Endodermal cell (in vitro differentiated cells): Measurements from ENCODE around the gene PTPRN2. TPM values are rescaled to one million over a fixed set of nuclear protein-coding genes. Genes with fewer than 3 reads are reported as not detected.

Experiments used
- DNase-seq: peaks from one replicate; pipeline ENCODE4 v3.0.0-alpha.2; 2017
- H3K27ac ChIP-seq: 2 replicates; pipeline ENCODE4 v1.5.1; 2013; ENCODE audit warnings: mild to moderate bottlenecking, low read depth, low read length, moderate library complexity
- H3K27me3 ChIP-seq: 2 replicates; pipeline ENCODE4 v1.6.1; 2013; ENCODE audit warnings: mild to moderate bottlenecking, low read length, moderate library complexity; ENCODE audit not compliant: insufficient read depth, control insufficient read depth, poor library complexity, severe bottlenecking
- H3K36me3 ChIP-seq: 2 replicates; pipeline ENCODE4 v1.7.0; 2013; ENCODE audit warnings: mild to moderate bottlenecking, low read length, moderate library complexity; ENCODE audit not compliant: control insufficient read depth, insufficient read depth
- H3K4me1 ChIP-seq: one replicate; pipeline ENCODE4 v1.7.0; 2013; ENCODE audit warnings: low read length; ENCODE audit not compliant: control insufficient read depth, insufficient read depth
- H3K4me3 ChIP-seq: 2 replicates; pipeline ENCODE4 v1.5.1; 2013; ENCODE audit warnings: mild to moderate bottlenecking, low read length, moderate library complexity
- H3K9ac ChIP-seq: 2 replicates; pipeline ENCODE4 v1.6.1; 2013; ENCODE audit warnings: mild to moderate bottlenecking, low read length, moderate library complexity; ENCODE audit not compliant: poor library complexity, severe bottlenecking; ENCODE audit errors: extremely low read depth
- H3K9me3 ChIP-seq: 2 replicates; pipeline ENCODE4 v1.6.1; 2013; ENCODE audit warnings: mild to moderate bottlenecking, low read length, moderate library complexity; ENCODE audit not compliant: control insufficient read depth
- H3K27ac Mint-ChIP-seq: 2 replicates; pipeline ENCODE4 v1.8.0; 2020; ENCODE audit warnings: mixed read lengths
- H3K27me3 Mint-ChIP-seq: 2 replicates; pipeline ENCODE4 v1.8.0; 2021; ENCODE audit warnings: mild to moderate bottlenecking, mixed read lengths; ENCODE audit not compliant: insufficient read depth
- H3K36me3 Mint-ChIP-seq: 2 replicates; pipeline ENCODE4 v1.8.0; 2020; ENCODE audit warnings: low read depth, mixed read lengths
- H3K4me1 Mint-ChIP-seq: 2 replicates; pipeline ENCODE4 v1.8.0; 2020; ENCODE audit warnings: mixed read lengths
- H3K4me3 Mint-ChIP-seq: 2 replicates; pipeline ENCODE4 v1.8.0; 2020; ENCODE audit warnings: mild to moderate bottlenecking, moderate library complexity, mixed read lengths
- H3K9me3 Mint-ChIP-seq: 2 replicates; pipeline ENCODE4 v1.8.0; 2020; ENCODE audit warnings: mild to moderate bottlenecking, mixed read lengths
- WGBS, 2 experiments: methylation state at CpG; one replicate each; pipeline versions ENCODE4 v1.1.5 to v1.1.7; 2013; ENCODE audit warnings: missing lambda C conversion rate in 2 of 2, mixed read lengths in 1 of 2; ENCODE audit not compliant: insufficient coverage in 1 of 2, insufficient read length in 1 of 2; 5-methylcytosine and 5-hydroxymethylcytosine counted together
- total RNA-seq, 2 donors: library from RNA; stranded (reverse); fragmentation: NEBNext Ultra II Directional in 1 of 2; extraction: Animal tissue kit (Norgen Biotek cat#: 25700) in 1 of 2; gene quantifications; 2 replicates in 1 of 2; 3 replicates in 1 of 2; pipeline ENCODE4 v1.2.1, GENCODE V29; 2021
- TF ChIP-seq, protein P1 (sequence below): fragments of 200-600 bp; sonication (generic); conservative IDR thresholded peaks from 2 replicates; pipeline ENCODE4 v1.5.0; 2021; ENCODE audit warnings: antibody characterized with exemption, mild to moderate bottlenecking

PTPRN2 gene
- total RNA-seq, 2 donors from 2014 or later = 0.69 to 1.2 TPM

DNA sequence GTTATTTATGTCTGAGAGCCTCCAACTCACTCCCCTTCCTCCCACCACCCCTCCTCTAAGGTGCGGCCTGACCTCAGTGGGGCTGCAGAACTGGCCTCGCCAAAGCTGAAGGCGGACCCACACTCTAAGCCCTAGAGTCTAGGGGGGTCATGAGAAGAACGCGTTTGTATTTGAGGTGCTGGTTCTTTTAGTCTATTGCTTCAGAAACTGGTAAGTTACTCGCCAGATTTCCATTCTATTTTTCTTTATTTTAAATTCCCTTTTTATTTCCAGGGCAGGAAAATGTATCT, 893.3 kb downstream of the PTPRN2 start:
- Histone ChIP-seq H3K9me3 (peaks cover 21% of the 10 kb centered on the region), H3K27ac (no peak overlapping the region), H3K4me1 (no peaks in the 10 kb centered on the region), H3K27me3 (no peaks in the 10 kb centered on the region), H3K36me3 (no peaks in the 10 kb centered on the region), H3K9ac (no peak overlapping the region), H3K4me3 (no peak overlapping the region)
- 75% methylated on average over 6 of the region's 6 CpGs; no CpG with 5 or more reads in 1 of the 2 experiments for WGBS, 2 experiments
- TF ChIP-seq, protein P1, sequence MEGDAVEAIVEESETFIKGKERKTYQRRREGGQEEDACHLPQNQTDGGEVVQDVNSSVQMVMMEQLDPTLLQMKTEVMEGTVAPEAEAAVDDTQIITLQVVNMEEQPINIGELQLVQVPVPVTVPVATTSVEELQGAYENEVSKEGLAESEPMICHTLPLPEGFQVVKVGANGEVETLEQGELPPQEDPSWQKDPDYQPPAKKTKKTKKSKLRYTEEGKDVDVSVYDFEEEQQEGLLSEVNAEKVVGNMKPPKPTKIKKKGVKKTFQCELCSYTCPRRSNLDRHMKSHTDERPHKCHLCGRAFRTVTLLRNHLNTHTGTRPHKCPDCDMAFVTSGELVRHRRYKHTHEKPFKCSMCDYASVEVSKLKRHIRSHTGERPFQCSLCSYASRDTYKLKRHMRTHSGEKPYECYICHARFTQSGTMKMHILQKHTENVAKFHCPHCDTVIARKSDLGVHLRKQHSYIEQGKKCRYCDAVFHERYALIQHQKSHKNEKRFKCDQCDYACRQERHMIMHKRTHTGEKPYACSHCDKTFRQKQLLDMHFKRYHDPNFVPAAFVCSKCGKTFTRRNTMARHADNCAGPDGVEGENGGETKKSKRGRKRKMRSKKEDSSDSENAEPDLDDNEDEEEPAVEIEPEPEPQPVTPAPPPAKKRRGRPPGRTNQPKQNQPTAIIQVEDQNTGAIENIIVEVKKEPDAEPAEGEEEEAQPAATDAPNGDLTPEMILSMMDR = no peak
- Mint-ChIP-seq H3K27ac (no peak overlapping the region), H3K36me3 (no peaks in the 10 kb centered on the region), H3K4me3 (no peak overlapping the region), H3K27me3 (peaks cover 59% of the 10 kb centered on the region), H3K9me3 (peaks cover 2% of the 10 kb centered on the region), H3K4me1 (peaks cover 6% of the 10 kb centered on the region)
- peak; percentile 39 for DNase-seq

DNA sequence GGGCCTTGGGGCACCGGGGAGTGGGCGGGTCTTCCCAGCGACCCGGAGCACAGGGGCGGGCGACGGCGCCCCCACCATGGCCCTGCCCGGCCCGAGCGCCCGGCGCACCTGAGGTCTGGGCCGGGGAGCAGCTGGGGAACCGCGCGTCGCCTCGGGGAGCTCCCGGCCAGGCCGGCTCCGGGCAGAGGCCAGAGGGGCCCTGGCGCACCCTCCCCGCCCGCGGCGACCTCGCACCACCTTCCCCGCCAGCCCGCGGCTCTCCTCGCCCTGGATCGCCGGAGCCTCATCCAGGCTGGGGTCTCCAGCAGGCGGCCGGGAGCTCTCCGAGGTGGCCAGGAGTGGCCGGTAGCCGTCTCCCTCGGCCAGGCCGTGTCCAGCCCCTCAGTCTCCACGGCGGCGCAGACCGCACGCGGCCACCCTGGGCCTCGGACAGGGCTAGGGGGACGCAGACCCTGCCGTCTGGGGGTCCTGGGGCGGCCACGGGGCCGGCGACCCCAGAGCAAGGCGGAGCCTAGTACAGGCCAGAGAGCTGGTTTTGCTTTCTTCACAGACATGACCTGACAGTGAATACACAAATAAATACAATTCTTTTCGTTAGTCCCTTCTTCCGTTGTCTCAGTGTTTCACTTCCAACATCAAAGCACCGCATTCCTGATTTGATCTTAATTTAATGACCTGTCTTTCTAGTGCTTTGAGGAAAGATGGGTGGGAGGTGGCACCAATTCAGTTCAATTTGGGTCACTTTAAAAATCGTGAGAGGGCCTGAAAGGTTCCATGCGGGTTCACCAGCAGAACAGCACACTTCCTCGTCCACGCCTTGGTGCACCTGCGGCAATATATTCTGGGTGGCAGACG, 893.9 kb downstream of the PTPRN2 start:
- H3K4me1 Mint-ChIP-seq = peaks cover 6% of the 10 kb centered on the region
- Histone ChIP-seq H3K27ac (no peak overlapping the region), H3K4me3 (no peak overlapping the region), H3K4me1 (no peaks in the 10 kb centered on the region), H3K27me3 (no peaks in the 10 kb centered on the region), H3K9me3 (peaks cover 16% of the 10 kb centered on the region), H3K9ac (no peak overlapping the region), H3K36me3 (no peaks in the 10 kb centered on the region)
- 71 to 86% methylated on average over 28 to 64 of the region's 64 CpGs for WGBS, 2 experiments
- peak; percentile 86 for DNase-seq
- peak overlapping the region; percentile 32 for H3K4me3 Mint-ChIP-seq
- H3K27ac Mint-ChIP-seq = no peak overlapping the region
- peaks cover 2% of the 10 kb centered on the region for H3K9me3 Mint-ChIP-seq
- no peaks in the 10 kb centered on the region for H3K36me3 Mint-ChIP-seq
- H3K27me3 Mint-ChIP-seq = peaks cover 65% of the 10 kb centered on the region
- TF ChIP-seq, protein P1 = peak; percentile 65

DNA sequence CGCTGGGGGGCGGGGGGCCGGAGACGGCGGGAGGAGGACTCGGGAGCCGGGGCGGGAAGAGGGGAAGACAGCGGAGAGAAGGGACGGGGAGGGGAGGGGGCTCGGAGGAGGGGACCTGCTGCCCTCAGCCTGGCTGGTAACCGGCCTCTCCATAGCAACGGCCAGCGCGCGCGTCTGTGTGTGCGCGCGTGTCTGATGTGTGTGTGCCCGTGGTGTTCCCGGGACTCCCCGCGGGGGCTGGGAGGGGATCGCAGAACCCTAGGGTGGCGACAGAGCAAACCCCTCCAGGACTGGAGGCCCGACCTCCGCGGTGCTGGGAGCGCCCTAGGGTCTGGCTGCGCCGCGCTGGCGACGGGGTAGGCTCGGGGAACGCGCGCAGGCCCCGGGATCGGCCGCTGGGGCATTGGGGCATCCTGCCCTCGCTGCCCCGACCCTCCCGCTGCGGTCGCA, 894.5 kb downstream of the PTPRN2 start:
- Histone ChIP-seq H3K27me3 (no peaks in the 10 kb centered on the region), H3K4me3 (no peak overlapping the region), H3K4me1 (no peaks in the 10 kb centered on the region), H3K9ac (no peak overlapping the region), H3K27ac (no peak overlapping the region), H3K36me3 (no peaks in the 10 kb centered on the region), H3K9me3 (peaks cover 12% of the 10 kb centered on the region)
- H3K27me3 Mint-ChIP-seq = peaks cover 72% of the 10 kb centered on the region
- TF ChIP-seq, protein P1 = no peak
- H3K9me3 Mint-ChIP-seq = peaks cover 2% of the 10 kb centered on the region
- H3K4me1 Mint-ChIP-seq = peaks cover 8% of the 10 kb centered on the region
- H3K4me3 Mint-ChIP-seq = peak overlapping the region; percentile 32
- 82 to 89% methylated on average over 36 to 47 of the region's 47 CpGs for WGBS, 2 experiments
- H3K36me3 Mint-ChIP-seq = no peaks in the 10 kb centered on the region
- DNase-seq = peak; percentile 73
- H3K27ac Mint-ChIP-seq = no peak overlapping the region
